ENCODE results near the gene PNPLA8.
A peak's percentile ranks its signal among the peaks of the same experiment; 100 is the strongest.
"Not testable (repeated sequence)": the region's sequence is repeated elsewhere in the genome, so short reads cannot be mapped to it uniquely, and the experiment has no call there.

The PNPLA8 gene

GRCh38 chr7:108529341-108529740, 3.4 kb upstream of the PNPLA8 start:
- no peak for DNase-seq

- no peak for DNase-seq
Measured at GRCh38 chr7:108528183-108528712, 2.3 kb upstream of the PNPLA8 start.

- DNase-seq, result no peak
Measured at GRCh38 chr7:108526768-108527017, 758 bp upstream of the PNPLA8 start.

GRCh38 chr7:108525327-108525984, 479 bp downstream of the PNPLA8 start:
- DNase-seq, result no peak

GRCh38 chr7:108522780-108523179, 3.2 kb downstream of the PNPLA8 start:
- DNase-seq, result no peak

GRCh38 chr7:108517951-108518350, 8.0 kb downstream of the PNPLA8 start:
- no peak for DNase-seq

GRCh38 chr7:108515630-108516029, 10.3 kb downstream of the PNPLA8 start:
- DNase-seq, result no peak

- DNase-seq, result no peak
Measured at GRCh38 chr7:108515013-108515412, 10.9 kb downstream of the PNPLA8 start.

- no peak for DNase-seq
Measured at GRCh38 chr7:108511939-108512338, 14.0 kb downstream of the PNPLA8 start.

GRCh38 chr7:108504576-108504975, 21.4 kb downstream of the PNPLA8 start:
- DNase-seq, result not testable (repeated sequence)

- DNase-seq, result no peak
Measured at GRCh38 chr7:108503112-108504026, 22.6 kb downstream of the PNPLA8 start.

GRCh38 chr7:108499566-108499965, 26.4 kb downstream of the PNPLA8 start:
- no peak for DNase-seq

- no peak for DNase-seq
Measured at GRCh38 chr7:108498481-108498880, 27.5 kb downstream of the PNPLA8 start.

GRCh38 chr7:108497082-108497725, 28.7 kb downstream of the PNPLA8 start:
- peak; percentile 6 for DNase-seq

GRCh38 chr7:108492742-108493141, 33.2 kb downstream of the PNPLA8 start:
- no peak for DNase-seq

GRCh38 chr7:108488768-108489538, 37.0 kb downstream of the PNPLA8 start:
- no peak for DNase-seq

GRCh38 chr7:108487646-108488045, 38.3 kb downstream of the PNPLA8 start:
- no peak for DNase-seq

GRCh38 chr7:108486291-108486966, 39.5 kb downstream of the PNPLA8 start:
- DNase-seq, result no peak

- no peak for DNase-seq
Measured at GRCh38 chr7:108484137-108484536, 41.8 kb downstream of the PNPLA8 start.

GRCh38 chr7:108480311-108480710, 45.6 kb downstream of the PNPLA8 start:
- no peak for DNase-seq

GRCh38 chr7:108479751-108480150, 46.2 kb downstream of the PNPLA8 start:
- DNase-seq, result no peak

- DNase-seq, result no peak
Measured at GRCh38 chr7:108479118-108479517, 46.8 kb downstream of the PNPLA8 start.
